Uterus (tissue), 4 donors: ENCODE results near the gene ERC2. TPM values are rescaled to one million over a fixed set of nuclear protein-coding genes. Genes with fewer than 3 reads are reported as not detected.
A peak's percentile ranks its signal among the peaks of the same experiment; 100 is the strongest.

Experiments
- DNase-seq, 2 donors: peaks; one replicate each; pipeline ENCODE4 v3.0.0-alpha.2; 2019 to 2020
- H3K27ac ChIP-seq, 2 donors: fragments of 200-600 bp; sonication (generic); 1 replicate in 1 of 2; 2 replicates in 1 of 2; pipeline ENCODE4 v1.5.1; 2016 to 2018
- H3K27me3 ChIP-seq, 2 donors: fragments of 200-600 bp; sonication (generic); one replicate each; pipeline ENCODE4 v1.5.1; 2018 to 2019; ENCODE audit warnings: control low read depth in 1 of 2
- H3K36me3 ChIP-seq, 2 donors: fragments of 200-600 bp; sonication (generic); one replicate each; pipeline ENCODE4 v1.5.1; 2019; ENCODE audit warnings: control low read depth in 1 of 2
- H3K4me1 ChIP-seq, 2 donors: fragments of 200-600 bp; sonication (generic); one replicate each; pipeline ENCODE4 v1.5.1; 2018 to 2019; ENCODE audit warnings: control low read depth in 1 of 2
- H3K4me3 ChIP-seq, 2 donors: fragments of 200-600 bp; sonication (generic); 1 replicate in 1 of 2; 2 replicates in 1 of 2; pipeline ENCODE4 v1.5.1; 2018 to 2019; ENCODE audit warnings: mild to moderate bottlenecking in 1 of 2
- H3K9me3 ChIP-seq, 2 donors: fragments of 200-600 bp; sonication (generic); one replicate each; pipeline ENCODE4 v1.5.1; 2019; ENCODE audit warnings: control low read depth in 1 of 2
- POLR2A ChIP-seq, 2 donors: fragments of 450-650 bp; IDR thresholded peaks; one replicate each; pipeline ENCODE4 v1.6.1; 2016; ENCODE audit warnings: antibody characterized with exemption in 2 of 2, mild to moderate bottlenecking in 1 of 2, moderate library complexity in 1 of 2
- intact Hi-C: fragments of 100-400 bp; cut with DNase I; formaldehyde crosslinking; loops from one replicate; pipeline ENCODE4 v1.15.1; 2023; ENCODE audit warnings: low total_unique reads
- total RNA-seq, 4 donors: library from RNA; depleted of rRNA in 3 of 4; stranded (reverse); fragments of >200 nt in 3 of 4; gene quantifications; one replicate each; pipeline versions ENCODE4 v1.1.0 to v1.2.4, GENCODE V29; 2014 to 2023
- TF ChIP-seq, protein P1 (sequence below), 4 experiments: fragments of 200-600 bp in 2 of 4; fragments of 450-650 bp in 2 of 4; sonication (generic) in 2 of 4; IDR thresholded peaks; one replicate each; pipeline ENCODE4 v1.5.1; 2016 to 2019; ENCODE audit warnings: antibody characterized with exemption in 4 of 4, mild to moderate bottlenecking in 2 of 4, moderate library complexity in 1 of 4
- donor health status: DM: yes; HTN: yes; CAD: no.

The ERC2 gene
- total RNA-seq, 4 donors from 2014 or later = 1.7 to 5.5 TPM; not detected in 2

DNA sequence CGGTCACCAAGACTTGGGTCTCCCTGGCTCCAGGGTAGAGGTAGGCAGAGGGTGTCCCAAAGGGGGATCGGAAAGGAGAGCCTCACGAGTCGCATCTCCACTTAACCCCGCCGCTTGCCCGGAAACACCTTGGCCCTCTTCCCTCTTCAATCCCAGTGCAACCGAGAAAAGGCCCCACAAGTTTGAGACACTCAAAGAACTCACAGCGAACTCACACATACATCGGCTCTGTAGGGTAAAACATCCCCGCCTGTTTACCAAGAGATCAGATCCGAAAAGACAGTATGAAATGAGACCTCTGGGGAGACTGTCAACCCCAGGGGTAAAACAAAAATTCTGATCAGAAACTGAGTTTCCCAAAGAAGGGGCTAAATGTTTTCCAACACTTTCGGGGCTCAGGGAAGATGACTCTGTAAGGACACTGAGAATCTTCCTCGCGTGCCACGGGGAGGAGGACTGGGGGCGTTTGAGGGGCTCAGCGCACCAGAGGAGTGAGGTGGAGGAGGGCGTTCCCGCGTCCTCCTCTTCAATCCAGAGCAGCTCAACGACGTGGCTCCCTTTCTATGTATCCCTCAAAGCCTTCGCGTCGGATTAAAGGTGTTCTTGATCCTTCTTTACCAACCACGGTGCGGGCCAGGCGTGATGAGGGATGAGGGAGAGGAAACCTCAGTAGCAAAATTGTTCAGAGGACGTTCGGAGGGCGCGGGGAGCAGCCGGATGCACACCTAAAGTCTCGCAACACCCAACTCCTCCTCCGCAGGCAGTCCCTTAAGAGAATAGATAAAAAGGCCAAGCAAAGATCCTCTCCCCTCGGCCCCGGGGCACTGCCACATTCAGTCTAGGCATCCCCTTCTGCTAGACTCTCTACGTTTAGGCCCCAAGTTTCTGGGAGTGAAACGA lies 984.8 kb downstream of the ERC2 start:
- H3K4me1 ChIP-seq = no peaks in the 10 kb centered on the region
- H3K27ac ChIP-seq = peak overlapping the region; percentile 84 to 91
- peak overlapping the region; percentile 41 to 71 for H3K4me3 ChIP-seq
- no peaks in the 10 kb centered on the region for H3K27me3 ChIP-seq
- intact Hi-C loops = no loop called here
- no peaks in the 10 kb centered on the region for H3K9me3 ChIP-seq
- TF ChIP-seq, protein P1, sequence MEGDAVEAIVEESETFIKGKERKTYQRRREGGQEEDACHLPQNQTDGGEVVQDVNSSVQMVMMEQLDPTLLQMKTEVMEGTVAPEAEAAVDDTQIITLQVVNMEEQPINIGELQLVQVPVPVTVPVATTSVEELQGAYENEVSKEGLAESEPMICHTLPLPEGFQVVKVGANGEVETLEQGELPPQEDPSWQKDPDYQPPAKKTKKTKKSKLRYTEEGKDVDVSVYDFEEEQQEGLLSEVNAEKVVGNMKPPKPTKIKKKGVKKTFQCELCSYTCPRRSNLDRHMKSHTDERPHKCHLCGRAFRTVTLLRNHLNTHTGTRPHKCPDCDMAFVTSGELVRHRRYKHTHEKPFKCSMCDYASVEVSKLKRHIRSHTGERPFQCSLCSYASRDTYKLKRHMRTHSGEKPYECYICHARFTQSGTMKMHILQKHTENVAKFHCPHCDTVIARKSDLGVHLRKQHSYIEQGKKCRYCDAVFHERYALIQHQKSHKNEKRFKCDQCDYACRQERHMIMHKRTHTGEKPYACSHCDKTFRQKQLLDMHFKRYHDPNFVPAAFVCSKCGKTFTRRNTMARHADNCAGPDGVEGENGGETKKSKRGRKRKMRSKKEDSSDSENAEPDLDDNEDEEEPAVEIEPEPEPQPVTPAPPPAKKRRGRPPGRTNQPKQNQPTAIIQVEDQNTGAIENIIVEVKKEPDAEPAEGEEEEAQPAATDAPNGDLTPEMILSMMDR (IDR thresholded peaks at IDR 0.05) = no peak
- no peak for TF ChIP-seq POLR2A (IDR thresholded peaks at IDR 0.05)
- no peak for DNase-seq
- H3K36me3 ChIP-seq = no peaks in the 10 kb centered on the region

DNA sequence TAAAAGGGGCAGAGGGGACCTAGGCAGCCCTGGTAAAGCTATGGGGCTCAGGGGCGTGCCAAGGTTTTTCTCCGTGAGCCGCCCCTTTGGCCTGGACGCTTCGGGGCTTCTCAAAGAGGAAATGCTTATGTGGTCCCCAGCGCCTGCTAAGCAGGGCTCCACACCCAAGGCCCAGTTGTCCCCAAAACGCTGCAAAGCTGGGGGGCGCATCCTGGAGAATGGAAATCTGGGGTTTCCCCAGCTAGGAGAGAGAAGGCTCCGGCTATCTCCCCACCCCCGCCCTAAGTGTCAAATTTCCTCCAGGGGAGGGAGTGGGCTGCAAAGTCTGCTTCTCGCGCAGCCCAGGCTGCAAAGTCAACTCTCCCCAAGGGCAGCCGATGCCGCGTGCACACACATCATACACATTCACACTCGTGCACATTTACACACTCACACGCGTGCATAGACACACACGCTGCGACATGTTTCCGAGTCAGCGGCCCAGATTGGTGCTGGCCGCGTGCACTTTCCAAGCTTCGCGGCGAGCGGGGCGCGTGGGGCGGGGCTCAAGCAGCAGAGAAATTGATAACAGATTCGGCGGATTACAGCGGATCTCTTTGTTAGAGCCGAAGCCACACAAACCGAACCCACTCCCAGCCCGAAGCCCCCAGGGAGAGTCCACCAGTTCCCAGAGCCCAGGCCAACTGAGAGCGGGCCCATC lies 985.6 kb downstream of the ERC2 start:
- Histone ChIP-seq H3K4me3 (peak overlapping the region; percentile 40 to 41), H3K9me3 (no peaks in the 10 kb centered on the region), H3K36me3 (no peaks in the 10 kb centered on the region), H3K27me3 (no peaks in the 10 kb centered on the region), H3K27ac (peak overlapping the region; percentile 84 to 91), H3K4me1 (no peaks in the 10 kb centered on the region)
- peak in 1 of 2 donors; percentile 52 for DNase-seq
- intact Hi-C loops = no loop called here
- TF ChIP-seq, protein P1 (IDR thresholded peaks at IDR 0.05) = no peak
- TF ChIP-seq POLR2A (IDR thresholded peaks at IDR 0.05) = no peak

GRCh38 chr3:55481744-55482495 lies 986.3 kb downstream of the ERC2 start:
- no peaks in the 10 kb centered on the region for H3K9me3 ChIP-seq

DNA sequence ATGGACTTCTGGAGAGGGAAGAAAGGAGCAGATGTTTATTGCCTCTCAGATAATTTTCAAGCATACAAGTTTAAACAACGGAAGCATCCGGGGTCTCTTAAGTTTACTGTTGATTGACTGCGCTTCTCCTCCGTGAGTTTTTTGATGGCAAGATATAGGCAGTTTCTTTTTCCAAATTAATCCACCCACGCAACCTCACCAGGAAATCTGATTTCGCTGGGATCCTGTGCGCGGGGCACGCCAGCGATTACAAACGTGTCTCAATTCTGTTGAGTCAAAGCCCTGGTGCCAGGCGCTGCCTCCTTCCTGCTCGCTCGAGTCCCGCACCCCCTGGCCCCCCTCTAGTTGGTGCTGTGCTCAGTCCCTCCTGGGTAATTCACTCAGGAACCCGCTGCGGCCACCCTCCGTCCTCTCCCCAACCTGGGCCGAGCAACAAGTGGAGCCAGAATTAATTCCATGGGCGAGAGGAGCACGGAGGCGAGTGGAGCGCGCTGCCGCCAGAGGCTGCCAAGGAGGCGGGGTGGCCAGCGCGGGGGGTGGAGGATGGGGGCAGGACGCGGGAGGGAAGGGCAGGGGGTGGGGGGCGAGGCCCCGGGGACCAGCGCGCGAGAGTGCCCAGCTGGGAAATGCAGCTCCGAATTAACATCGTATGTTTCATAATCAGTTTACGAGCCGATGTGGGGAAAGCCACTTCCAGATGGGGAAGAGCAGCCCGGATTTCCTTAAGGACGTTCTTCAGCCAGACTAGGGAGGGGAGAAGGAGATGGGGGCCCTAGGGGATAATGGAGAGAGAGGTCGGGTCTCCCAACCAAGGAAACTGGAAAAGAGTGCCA lies 987.1 kb downstream of the ERC2 start:
- TF ChIP-seq POLR2A (IDR thresholded peaks at IDR 0.05) = no peak
- TF ChIP-seq, protein P1 (IDR thresholded peaks at IDR 0.05) = no peak
- Histone ChIP-seq H3K4me3 (peak overlapping the region; percentile 40 to 41), H3K9me3 (no peaks in the 10 kb centered on the region), H3K36me3 (no peaks in the 10 kb centered on the region), H3K27ac (peak overlapping the region; percentile 84 to 91), H3K4me1 (no peaks in the 10 kb centered on the region), H3K27me3 (no peaks in the 10 kb centered on the region)
- peak; percentile 28 to 48 for DNase-seq
- intact Hi-C loops = no loop called here

More at GRCh38 chr3:55481744-55482495, 986.3 kb downstream of the ERC2 start:
- TF ChIP-seq POLR2A (IDR thresholded peaks at IDR 0.05) = no peak
- TF ChIP-seq, protein P1 (IDR thresholded peaks at IDR 0.05) = peak in 2 of 4 experiments; percentile 31 to 32
- Histone ChIP-seq H3K36me3 (no peaks in the 10 kb centered on the region), H3K4me1 (no peaks in the 10 kb centered on the region), H3K27me3 (no peaks in the 10 kb centered on the region), H3K27ac (peak overlapping the region; percentile 84 to 91), H3K4me3 (peak overlapping the region; percentile 40 to 41)
- intact Hi-C loops = no loop called here
- DNase-seq = peak; percentile 23 to 50
